ENCODE results near the gene MTR.

DNA sequence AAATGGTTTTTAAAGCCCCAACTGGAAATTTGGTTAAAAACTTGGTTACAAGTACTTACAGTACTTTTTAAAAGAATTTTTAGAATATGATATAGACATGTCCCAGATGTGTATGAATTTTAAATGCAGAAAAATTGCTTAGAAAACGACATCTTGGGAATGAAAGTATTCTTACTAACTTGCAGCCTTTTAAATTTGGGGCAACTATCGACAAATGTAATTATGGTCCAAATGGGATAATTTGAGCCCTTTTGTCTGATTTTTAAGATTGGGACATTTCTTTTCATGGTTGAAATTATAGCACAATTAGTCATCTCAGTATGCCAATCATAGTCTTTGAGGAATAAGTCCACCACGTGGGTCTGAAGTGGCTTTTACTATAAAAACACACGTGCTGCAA, 43.2 kb upstream of the MTR start:
- TF ChIP-seq, protein P1, sequence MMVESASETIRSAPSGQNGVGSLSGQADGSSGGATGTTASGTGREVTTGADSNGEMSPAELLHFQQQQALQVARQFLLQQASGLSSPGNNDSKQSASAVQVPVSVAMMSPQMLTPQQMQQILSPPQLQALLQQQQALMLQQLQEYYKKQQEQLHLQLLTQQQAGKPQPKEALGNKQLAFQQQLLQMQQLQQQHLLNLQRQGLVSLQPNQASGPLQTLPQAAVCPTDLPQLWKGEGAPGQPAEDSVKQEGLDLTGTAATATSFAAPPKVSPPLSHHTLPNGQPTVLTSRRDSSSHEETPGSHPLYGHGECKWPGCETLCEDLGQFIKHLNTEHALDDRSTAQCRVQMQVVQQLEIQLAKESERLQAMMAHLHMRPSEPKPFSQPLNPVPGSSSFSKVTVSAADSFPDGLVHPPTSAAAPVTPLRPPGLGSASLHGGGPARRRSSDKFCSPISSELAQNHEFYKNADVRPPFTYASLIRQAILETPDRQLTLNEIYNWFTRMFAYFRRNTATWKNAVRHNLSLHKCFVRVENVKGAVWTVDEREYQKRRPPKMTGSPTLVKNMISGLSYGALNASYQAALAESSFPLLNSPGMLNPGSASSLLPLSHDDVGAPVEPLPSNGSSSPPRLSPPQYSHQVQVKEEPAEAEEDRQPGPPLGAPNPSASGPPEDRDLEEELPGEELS (CRISPR knock-in tag; IDR thresholded peaks at IDR 0.05; ENCODE audit: borderline replicate concordance) = no peak
- no peak for TF ChIP-seq SIN3A (IDR thresholded peaks at IDR 0.05; ENCODE audit: borderline replicate concordance in 2 of 2, control insufficient read depth in 1 of 2, low read depth in 2 of 2, low read length in 2 of 2)
- TF ChIP-seq ZC3H11A (IDR thresholded peaks at IDR 0.05; ENCODE audit: low read depth, low read length) = no peak
- TF ChIP-seq CTCF (IDR thresholded peaks at IDR 0.05 in 2 of 3, conservative IDR thresholded peaks at IDR 0.05 in 1 of 3; ENCODE audit: insufficient read depth in 2 of 3, low read depth in 1 of 3, low read length in 3 of 3) = no peak
- TF ChIP-seq IRF1 (CRISPR knock-in tag; IDR thresholded peaks at IDR 0.05; ENCODE audit: borderline replicate concordance) = no peak
- TF ChIP-seq ARHGAP35 (IDR thresholded peaks at IDR 0.05; ENCODE audit: partially characterized antibody) = no peak
- TF ChIP-seq SOX6 (IDR thresholded peaks at IDR 0.05) = no peak
- TF ChIP-seq YY1 (IDR thresholded peaks at IDR 0.05; ENCODE audit: borderline replicate concordance in 1 of 3, control insufficient read depth in 1 of 3, extremely low read depth in 1 of 3, insufficient read depth in 3 of 3, insufficient read length in 1 of 3, insufficient replicate concordance in 2 of 3, low read depth in 1 of 3, low read length in 2 of 3) = no peak
- no peak for TF ChIP-seq ZFX (CRISPR knock-in tag; IDR thresholded peaks at IDR 0.05)

Measured in K562 (cell line).